ENCODE results near the gene OR13J1.

OR13J1 gene

GRCh38 chr9:35828716-35829083 lies 41.5 kb downstream of the OR13J1 start, which contains the start of gene FAM221B:
Gene FAM221B (minus strand): TSS chr9:35828732. CDS start chr9:35826161, 2,571 bp downstream.
- no peak for DNase-seq (ENCODE audit: extremely low read depth, insufficient read length)
- Histone ChIP-seq H3K4me3 (replicated peaks; ENCODE audit: low read depth, low read length) (peak within 1 kb of the TSS; percentile 86), H3K27me3 (replicated peaks; ENCODE audit: control insufficient read depth, insufficient read depth, low read length) (no peaks in the 10 kb centered on the region), H3K36me3 (ENCODE audit: control insufficient read depth, insufficient read depth, low read length) (no peaks in the 10 kb centered on the region)
- no peak for TF ChIP-seq CTCF (IDR thresholded peaks at IDR 0.05; ENCODE audit: insufficient read depth, low read length, poor library complexity, severe bottlenecking)

- no peak for TF ChIP-seq CTCF (IDR thresholded peaks at IDR 0.05; ENCODE audit: insufficient read depth, low read length, poor library complexity, severe bottlenecking)
- Histone ChIP-seq H3K4me3 (replicated peaks; ENCODE audit: low read depth, low read length) (no peak overlapping the region), H3K36me3 (ENCODE audit: control insufficient read depth, insufficient read depth, low read length) (no peaks in the 10 kb centered on the region), H3K27me3 (replicated peaks; ENCODE audit: control insufficient read depth, insufficient read depth, low read length) (no peaks in the 10 kb centered on the region)
- no peak for DNase-seq (ENCODE audit: extremely low read depth, insufficient read length)
Observed at GRCh38 chr9:35827486-35827885, 42.7 kb downstream of the OR13J1 start.

GRCh38 chr9:35826071-35826701 lies 44.0 kb downstream of the OR13J1 start:
- no peaks in the 10 kb centered on the region for H3K36me3 ChIP-seq (ENCODE audit: control insufficient read depth, insufficient read depth, low read length)
- peak; percentile 50 for DNase-seq (ENCODE audit: extremely low read depth, insufficient read length)
- peak; percentile 81 for TF ChIP-seq CTCF (IDR thresholded peaks at IDR 0.05; ENCODE audit: insufficient read depth, low read length, poor library complexity, severe bottlenecking)
- no peak overlapping the region for H3K4me3 ChIP-seq (replicated peaks; ENCODE audit: low read depth, low read length)
- H3K27me3 ChIP-seq (replicated peaks; ENCODE audit: control insufficient read depth, insufficient read depth, low read length), result no peaks in the 10 kb centered on the region

GRCh38 chr9:35822926-35823325 lies 47.3 kb downstream of the OR13J1 start:
- no peak for TF ChIP-seq CTCF (IDR thresholded peaks at IDR 0.05; ENCODE audit: insufficient read depth, low read length, poor library complexity, severe bottlenecking)
- DNase-seq (ENCODE audit: extremely low read depth, insufficient read length), result no peak
- Histone ChIP-seq H3K27me3 (replicated peaks; ENCODE audit: control insufficient read depth, insufficient read depth, low read length) (no peaks in the 10 kb centered on the region), H3K36me3 (ENCODE audit: control insufficient read depth, insufficient read depth, low read length) (no peaks in the 10 kb centered on the region), H3K4me3 (replicated peaks; ENCODE audit: low read depth, low read length) (no peak overlapping the region)

GRCh38 chr9:35820076-35820475 lies 50.1 kb downstream of the OR13J1 start:
- no peaks in the 10 kb centered on the region for H3K36me3 ChIP-seq (ENCODE audit: control insufficient read depth, insufficient read depth, low read length)
- no peak for TF ChIP-seq CTCF (IDR thresholded peaks at IDR 0.05; ENCODE audit: insufficient read depth, low read length, poor library complexity, severe bottlenecking)
- no peak overlapping the region for H3K4me3 ChIP-seq (replicated peaks; ENCODE audit: low read depth, low read length)
- no peaks in the 10 kb centered on the region for H3K27me3 ChIP-seq (replicated peaks; ENCODE audit: control insufficient read depth, insufficient read depth, low read length)
- no peak for DNase-seq (ENCODE audit: extremely low read depth, insufficient read length)

Data from GM06990 (cell line).